Stimulated activated CD4-positive, alpha-beta T cell treated with anti-CD3 and anti-CD28 coated beads, TNF-alpha, amount 100 ng/mL, for 4 hours (primary cell): ENCODE results near the gene HMCN2.

Experiments
- DNase-seq, 3 experiments: peaks; one replicate each; pipeline ENCODE4 v3.0.0-alpha.2; 2020; ENCODE audit warnings: low read depth in 3 of 3

The HMCN2 gene

DNA sequence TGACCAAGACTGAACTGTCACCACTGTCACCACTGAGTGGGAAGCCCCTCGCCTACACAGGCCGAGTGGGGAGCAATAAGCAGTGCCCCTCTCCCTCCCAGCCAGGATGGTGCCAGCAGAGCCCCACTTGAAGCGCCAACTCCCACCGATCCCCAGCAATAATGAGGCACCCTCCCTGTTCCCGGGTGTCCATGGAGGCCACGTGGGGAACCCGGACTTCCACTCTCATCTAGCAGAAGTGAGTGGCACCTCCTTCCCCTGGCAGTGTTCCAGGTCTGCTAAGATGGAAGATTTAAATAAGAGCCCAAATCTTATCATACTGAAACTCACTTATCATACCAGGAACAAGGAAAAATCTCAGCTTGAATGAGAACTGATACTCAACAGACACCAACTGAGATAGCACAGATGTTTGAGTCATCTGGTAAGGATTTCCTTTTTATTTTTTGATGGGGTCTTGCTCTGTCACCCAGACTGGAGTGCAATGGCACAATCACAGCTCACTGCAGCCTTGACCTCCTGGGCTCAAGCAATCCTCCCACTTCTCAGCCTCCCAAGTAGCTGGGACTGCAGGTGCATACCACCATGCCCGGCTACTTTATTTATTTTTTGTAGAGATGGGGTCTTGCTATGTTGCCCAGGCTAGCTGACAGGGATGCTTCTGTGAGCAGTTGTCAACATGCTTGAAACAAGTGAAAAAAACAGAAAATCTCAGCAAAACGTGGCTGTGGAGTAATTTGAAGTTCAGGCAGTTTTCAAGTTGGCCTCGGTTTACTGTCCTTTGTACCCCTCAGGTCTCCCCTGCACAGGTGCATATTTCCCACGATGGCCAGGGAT, 149.6 kb downstream of the HMCN2 start:
- DNase-seq: no peak

DNA sequence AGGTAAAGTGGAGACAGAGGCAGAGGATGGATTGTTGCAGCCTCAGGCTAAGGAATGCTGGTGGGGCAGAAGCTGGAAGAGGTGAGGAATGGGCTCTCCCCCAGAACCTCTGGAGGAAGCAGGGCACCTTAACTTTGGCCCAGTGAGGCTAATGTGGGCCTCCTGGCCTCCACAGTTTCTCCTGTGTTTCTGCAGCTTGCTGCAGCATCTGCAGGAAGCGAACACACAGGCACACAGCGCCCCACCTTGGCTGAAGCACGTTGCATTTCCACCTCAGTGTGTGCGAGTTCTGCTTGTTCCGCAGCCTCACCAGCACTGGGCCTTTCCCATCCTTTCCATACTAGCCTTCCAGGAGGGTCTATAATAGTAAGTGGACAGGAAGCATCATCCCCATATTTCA, 152.0 kb downstream of the HMCN2 start:
- DNase-seq: no peak

DNA sequence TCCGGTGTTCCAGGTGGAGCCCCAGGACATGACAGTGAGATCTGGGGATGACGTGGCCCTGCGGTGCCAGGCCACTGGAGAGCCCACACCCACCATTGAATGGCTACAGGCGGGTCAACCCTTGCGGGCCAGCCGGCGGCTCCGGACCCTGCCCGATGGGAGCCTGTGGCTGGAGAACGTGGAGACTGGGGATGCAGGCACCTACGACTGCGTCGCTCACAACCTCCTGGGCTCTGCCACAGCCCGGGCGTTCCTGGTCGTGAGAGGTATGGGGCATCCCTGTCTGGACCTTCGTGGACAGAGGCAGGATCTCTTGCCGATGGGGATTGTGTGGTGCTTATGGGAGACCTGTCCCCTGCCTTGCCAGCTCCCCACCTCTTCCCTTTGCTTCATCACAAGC, 153.2 kb downstream of the HMCN2 start:
- no peak for DNase-seq

DNA sequence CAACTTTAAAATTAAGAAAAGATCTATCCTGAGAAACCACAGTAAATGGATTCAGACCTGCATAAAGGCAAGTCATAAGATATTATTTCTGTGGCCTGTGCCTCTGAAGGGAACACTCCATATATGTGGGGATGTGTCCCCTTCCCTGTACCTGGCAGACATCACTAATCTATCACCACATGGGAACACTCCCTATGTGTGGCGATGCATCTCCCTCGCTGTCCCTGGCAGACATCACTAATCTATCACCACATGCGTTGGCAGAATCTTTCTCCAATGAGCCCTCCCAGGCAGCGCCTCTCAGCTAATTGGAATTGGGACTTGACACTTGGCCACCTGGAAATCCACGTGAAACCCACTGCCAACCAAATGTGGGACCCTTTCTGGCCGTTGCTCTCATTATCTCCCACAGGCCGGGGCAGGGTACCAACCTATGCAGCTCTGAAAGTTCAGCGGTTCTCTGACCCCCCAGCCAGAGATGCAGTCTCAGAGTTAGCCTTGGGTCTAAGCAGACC, 154.0 kb downstream of the HMCN2 start:
- no peak for DNase-seq

DNA sequence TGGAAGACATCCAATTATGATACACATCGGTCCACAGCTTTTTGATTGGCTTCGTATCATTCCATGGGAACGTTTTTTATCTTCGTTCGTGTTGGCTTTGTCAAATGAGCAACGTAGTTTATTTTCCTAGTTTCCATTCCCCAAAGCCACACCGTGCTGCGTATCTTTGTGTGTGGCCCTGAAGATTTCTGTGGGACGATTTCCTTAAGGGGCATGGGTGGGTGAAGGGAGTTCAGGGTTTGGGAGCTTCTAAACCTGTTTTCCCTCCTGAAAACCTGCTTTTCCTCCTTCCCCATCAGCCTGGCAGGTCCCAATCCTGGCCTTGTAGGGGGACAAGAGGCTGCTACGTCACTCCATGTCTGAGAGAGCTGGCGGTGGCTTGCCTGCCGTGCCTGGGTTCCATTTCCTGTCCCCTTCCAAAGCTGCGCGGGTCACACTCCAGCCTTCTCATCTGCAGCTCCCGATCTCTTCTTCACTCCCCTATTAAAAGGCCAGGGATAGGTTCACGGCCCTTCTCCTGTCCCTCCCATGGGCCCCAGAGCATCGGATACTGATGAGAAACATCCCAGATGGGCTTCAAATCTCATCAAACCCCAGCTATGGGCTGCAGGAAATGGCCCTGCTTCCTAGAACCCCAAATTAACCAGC, 155.7 kb downstream of the HMCN2 start:
- no peak for DNase-seq

DNA sequence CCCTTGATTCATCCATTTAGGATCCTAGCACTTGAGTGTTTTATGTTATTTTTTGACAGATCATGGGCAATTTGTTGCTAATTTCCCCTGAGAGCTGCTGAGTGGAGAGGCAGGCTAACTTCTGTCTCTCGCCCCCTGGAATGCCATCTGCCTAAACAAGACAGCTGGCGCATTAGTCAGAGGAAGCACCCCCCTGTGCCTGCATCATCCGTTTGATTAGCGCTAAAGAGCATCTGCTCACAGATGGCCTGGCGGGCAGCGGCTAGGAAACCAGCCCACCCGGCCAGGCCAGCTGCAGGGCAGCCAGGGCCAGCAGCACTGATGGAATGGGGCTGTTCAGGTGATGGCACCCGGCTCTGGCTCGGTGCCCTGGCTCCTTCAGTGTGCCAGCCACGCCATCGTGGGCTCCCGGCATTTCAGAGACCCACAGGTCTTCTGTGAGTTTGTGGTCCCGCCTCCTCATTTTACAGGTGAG, 156.3 kb downstream of the HMCN2 start:
- DNase-seq: no peak

DNA sequence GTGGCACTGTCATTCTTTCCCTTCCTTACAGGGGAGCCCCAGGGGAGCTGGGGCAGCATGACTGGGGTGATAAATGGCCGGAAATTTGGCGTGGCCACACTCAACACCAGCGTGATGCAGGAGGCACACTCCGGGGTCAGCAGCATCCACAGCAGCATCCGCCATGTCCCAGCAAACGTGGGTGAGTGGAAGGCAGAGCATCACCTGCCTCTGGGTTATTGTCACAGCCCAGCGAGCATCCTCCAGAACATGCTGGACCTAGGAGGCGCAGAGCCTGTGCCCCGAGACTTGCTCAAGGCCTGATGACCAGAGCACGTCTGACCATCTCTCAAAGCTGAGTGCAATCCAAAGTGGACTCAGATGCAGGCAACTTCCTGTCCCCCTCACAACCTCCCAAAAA, 157.0 kb downstream of the HMCN2 start:
- no peak for DNase-seq

DNA sequence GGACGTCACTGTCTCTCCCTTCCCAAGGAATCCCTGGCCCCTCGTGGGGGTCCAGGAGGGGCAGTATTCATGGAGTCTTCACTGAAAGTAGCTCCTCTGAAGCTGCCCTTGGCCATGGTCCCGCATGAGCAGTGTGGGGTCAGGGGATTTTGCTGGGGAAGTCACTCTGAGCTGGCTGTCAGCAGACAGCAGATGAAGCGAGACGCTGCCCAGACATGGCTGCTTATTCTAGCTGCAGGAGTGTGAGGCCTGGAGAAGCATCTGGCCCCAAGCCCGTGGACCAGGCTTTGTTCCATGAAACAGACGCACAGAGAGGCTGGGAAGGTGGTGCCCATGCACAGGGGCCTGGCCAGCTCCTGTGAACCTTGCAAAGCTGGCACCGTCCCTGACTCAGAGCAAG, 157.7 kb downstream of the HMCN2 start:
- DNase-seq: no peak

DNA sequence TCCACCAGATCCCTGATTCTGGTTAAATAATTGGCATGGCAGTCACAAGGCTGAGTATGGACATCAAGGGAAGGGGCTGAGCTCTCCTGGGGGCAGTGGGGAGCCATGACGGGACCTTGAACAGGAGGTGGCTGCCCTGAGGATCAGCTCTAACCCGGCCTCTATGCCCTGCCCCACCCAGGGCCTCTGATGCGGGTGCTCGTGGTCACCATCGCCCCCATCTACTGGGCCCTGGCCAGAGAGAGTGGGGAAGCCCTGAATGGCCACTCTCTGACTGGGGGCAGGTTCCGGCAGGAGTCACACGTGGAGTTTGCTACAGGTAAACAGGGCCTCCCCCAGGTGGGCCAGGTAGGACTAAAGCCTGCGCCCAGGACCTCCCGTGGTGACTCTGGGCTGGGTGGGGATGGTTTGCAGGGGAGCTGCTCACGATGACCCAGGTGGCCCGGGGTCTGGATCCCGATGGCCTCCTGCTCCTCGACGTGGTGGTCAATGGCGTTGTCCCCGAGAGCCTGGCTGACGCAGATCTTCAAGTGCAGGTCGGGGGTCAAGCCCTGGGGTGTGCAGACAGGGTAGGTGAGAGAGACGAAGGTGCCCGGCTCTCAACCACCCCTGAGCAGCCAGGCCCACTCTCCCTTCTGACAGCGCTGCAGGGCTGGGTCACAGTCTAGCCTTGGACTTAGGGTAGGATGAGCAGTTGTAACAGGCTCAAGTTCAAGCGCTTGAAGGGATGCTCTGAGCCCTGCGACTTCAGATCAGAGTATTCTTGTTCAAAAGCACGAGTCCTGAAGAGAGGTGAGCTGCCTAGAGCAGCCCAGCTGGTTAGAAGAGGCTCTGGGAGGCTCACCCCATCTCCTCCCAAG, 159.3 kb downstream of the HMCN2 start:
- no peak for DNase-seq

DNA sequence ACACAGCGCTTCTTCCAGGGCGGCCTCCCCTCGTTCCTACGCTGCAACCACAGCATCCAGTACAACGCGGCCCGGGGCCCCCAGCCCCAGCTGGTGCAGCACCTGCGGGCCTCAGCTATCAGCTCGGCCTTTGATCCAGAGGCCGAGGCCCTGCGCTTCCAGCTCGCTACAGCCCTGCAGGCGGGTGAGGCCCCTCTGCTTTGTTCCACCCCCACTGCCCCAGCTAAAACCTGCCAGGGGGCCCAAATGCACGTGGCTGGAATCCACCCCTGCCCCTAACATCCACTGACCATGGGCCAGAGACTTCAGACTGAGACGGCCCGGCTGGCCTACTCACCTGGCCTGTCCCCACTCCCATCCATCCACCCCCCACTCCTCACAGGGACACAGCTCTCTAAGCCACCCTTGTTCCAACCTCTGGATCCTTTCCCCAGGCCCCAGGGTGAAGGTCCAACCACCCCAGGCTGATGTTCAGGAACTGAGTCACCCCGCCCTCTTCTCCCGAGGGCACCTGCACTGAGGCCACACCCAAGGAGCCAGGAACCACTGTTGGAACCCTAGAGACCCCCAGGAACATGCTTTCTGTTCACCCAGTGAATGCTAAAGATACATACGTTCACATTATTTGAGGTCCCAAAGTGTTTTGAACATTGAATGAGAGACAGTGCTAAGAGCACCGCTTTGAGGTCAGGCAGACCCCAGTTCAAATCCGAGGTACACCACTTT, 160.3 kb downstream of the HMCN2 start:
- no peak for DNase-seq

DNA sequence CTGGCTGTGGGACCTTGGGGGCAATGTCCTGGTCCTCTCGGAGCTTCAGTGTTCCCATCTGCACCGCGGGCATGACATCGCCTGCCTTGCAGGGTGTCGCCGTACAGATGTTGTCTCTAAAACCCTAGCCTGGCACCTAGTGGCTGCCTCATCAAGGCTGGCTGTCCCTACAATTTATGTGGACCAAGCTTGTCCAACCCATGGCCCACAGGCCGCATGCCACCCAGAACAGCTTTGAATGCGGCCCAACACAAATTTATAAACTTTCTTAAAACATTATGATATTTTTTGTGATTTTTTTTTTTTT, 160.9 kb downstream of the HMCN2 start:
- no peak for DNase-seq

DNA sequence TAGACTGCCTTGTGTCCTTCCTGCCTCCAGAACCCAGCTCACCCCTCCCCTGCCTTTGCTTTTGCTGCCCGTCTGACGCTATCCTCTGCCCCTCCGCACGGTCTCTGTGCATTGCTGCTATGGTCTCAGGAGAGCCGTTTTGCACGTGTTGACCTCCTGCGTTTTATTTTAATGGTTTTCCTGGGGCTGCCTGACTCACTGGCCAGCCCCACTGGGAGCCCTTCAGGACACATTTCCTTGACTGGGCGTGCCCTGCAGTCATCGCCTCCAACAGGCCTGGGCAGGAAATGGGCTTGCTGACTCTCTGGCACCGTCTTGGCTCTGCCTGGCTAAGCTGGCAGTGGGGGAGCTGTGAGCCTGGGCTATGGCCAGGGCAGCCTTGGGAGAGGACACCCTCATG, 161.3 kb downstream of the HMCN2 start:
- DNase-seq: no peak

DNA sequence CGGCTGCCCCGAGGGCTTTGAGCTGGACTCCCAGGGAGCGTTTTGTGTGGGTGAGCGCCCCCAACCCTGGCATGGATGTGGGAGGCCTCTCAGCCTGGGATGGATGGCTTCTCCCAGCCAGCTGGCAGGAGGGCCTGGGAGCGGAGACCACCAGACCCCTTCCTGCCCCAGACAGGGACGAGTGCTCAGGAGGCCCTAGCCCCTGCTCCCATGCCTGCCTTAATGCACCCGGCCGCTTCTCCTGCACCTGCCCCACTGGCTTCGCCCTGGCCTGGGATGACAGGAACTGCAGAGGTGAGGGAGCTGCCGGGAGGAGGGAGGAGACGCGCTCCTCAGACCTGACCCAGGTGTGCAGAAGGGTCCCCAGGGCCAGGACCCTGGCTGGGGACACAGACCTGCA, 161.8 kb downstream of the HMCN2 start:
- DNase-seq: no peak

DNA sequence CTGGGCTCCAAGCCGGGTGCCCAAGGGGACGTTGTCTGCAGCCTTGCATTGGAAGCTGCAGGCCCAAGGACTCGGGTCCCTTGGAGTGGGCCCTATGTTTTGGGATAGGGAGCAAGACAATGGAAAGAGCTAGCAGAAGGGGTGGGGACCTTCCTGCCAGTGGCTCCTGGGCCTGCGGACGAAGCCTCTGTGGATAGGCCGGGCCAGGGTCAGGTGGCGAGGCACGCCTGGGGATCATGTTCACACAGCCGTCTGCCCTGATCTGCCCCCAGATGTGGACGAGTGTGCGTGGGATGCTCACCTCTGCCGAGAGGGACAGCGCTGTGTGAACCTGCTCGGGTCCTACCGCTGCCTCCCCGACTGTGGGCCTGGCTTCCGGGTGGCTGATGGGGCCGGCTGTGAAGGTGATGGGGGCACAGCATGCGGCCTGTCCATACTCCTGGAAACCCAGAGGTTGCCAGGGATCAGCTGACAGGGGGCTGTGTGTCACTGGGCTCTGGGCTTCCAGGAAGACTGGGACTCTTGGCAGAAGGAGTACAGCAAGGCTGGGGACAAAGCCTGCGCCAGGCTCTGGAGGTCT, 162.6 kb downstream of the HMCN2 start:
- no peak for DNase-seq

DNA sequence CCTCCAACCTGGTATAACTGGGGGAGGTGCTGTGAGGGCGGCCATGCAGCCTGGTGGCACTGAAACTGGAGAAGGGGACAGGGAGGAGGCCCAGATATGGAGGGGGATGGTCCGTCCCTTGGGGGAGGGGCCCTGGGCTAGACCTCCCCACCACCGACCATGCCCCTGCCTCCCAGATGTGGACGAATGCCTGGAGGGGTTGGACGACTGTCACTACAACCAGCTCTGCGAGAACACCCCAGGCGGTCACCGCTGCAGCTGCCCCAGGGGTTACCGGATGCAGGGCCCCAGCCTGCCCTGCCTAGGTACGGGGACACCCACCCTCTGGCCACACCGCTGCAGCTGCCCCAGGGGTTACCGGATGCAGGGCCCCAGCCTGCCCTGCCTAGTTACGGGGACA, 163.8 kb downstream of the HMCN2 start:
- no peak for DNase-seq

DNA sequence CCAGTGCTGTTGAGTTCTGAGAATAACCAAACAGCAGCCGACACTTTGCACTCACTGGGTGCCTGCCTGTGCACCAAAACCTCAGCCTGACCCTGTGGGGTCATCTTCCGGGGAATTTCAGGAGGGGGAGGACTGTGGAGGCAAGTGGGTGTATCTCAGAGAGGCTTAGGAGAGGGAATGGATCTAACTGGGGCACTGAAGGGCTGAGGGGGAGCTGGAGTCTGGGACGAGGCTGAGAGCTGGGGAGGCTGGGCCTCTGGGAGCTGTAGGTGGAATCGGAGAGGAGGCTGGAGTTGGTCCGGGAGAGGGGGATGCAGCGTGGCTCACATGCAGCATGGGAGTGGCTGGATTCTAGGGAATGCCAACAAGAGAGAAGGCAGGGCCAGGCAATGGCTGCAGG, 164.3 kb downstream of the HMCN2 start:
- DNase-seq: no peak

DNA sequence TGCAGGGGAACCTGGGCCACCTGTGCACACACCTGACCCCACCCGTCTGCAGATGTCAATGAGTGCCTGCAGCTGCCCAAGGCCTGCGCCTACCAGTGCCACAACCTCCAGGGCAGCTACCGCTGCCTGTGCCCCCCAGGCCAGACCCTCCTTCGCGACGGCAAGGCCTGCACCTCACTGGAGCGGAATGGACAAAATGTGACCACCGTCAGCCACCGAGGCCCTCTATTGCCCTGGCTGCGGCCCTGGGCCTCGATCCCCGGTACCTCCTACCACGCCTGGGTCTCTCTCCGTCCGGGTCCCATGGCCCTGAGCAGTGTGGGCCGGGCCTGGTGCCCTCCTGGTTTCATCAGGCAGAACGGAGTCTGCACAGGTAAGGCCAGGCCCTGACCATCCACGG, 164.7 kb downstream of the HMCN2 start:
- no peak for DNase-seq

DNA sequence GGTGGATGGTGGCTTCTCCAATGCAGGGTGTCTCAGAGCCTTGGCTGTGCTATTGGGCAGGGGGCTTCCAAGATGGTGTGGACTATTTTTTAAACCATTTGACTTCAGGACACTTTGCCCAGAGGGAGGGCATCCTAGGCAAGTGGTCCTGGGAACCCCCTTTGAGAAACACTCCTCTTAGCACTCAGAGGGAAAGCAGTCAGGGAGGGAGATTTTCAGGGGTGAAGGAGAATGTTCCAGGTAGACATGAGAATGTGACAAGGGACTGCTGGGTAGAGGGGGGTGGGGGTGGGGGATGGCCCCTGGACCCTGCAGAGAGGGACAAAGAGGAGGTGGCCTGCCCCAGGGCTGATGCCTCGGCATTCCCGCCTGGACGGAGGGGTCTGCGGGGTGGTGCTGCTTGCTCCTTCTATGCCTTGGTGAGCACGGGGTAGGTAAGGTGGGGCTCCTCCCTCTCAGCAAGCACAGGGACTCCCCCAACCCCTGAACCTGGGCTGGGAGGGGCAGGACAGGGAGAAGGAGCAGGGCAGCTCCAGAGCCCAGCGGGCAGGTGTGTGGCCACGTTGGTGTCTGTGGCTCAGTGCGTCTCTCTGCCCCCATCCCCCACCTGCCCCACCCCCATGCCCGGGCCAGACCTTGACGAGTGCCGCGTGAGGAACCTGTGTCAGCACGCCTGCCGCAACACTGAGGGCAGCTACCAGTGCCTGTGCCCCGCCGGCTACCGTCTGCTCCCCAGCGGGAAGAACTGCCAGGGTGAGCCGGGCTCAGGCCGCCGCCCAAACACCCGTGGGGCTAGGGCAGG, 165.4 kb downstream of the HMCN2 start:
- no peak for DNase-seq

DNA sequence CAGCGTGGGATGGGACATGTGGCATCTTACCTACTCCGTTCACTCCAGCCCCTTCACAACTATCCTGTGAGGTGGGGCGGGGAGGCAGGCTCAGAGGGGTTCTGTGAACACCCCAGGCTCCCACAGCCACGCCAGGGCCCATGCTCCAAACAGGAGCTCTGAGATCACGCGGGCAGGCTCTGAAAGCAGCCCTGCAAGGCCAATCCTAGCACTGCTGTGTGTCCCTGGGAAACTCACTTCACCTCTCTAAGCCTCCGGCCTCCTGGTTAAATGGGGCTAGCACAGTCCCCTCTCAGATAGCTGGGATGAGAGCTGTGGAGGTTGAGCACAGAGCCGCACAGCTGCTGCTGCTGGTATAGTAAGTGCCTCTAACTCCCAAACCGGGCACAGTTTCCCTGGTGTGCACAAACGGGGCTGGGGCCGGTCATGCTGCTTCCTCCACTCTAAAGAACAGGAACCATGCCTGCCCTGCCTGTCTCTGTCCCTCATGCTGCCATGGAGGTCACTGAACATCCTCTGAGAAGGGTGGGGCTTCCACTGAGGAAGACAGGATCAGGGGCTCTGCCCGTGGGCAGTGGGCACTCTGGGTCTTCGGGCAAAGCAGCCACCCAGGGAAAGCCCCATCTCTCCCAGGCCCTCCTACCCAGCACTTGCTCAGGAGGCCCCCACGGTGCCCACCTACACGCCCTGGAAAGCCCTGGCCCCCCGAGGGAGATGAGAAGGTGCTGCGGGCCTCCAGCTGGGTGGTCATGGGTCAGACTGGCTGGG, 166.2 kb downstream of the HMCN2 start:
- no peak for DNase-seq

DNA sequence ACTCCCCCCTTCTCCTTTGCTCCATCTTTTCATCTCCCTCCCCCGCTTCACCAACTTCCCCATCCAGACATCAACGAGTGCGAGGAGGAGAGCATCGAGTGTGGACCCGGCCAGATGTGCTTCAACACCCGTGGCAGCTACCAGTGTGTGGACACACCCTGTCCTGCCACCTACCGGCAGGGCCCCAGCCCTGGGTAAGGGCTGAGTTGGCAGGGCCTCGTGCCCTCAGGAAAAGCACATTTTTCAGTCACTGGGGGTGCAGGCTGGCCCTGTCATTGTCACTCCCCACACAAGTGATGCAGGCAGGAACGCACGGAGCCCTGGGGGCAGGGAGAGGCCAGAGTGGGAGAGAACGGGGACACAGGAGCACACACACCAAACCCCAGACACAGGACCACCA, 166.8 kb downstream of the HMCN2 start:
- DNase-seq: no peak
